GM12878 (cell line): ENCODE data around the gene MUC12. TPM values are rescaled to one million over a fixed set of nuclear protein-coding genes. Genes with fewer than 3 reads are reported as not detected.

Source experiments
- ATAC-seq: fragments of 200-7000 bp; cut with Tn5 transposase; 3 replicates; pipeline ENCODE4 v1.9.1; 2020; ENCODE audit warnings: mild to moderate bottlenecking, moderate library complexity
- BruUV-seq: library from RNA; stranded (reverse); fragments of 400-500 nt; replicated peaks from 2 replicates; lab custom pipeline; 2021; lab: Mats Ljungman, UMichigan
- CTCF ChIA-PET: fragments of 300-600 bp; sonication (Branson Sonifier 250); formaldehyde crosslinking; extraction: SDS; loops from one replicate; lab custom pipeline; 2021; ENCODE audit warnings: inconsistent platforms; lab: Yijun Ruan, JAX
- POLR2A ChIA-PET: fragments of 350-600 bp; formaldehyde crosslinking; extraction: SDS; loops from one replicate; lab custom pipeline; 2021; ENCODE audit warnings: inconsistent platforms; lab: Charles Lee
- RAD21 ChIA-PET: fragments of 300-600 bp; sonication (Branson Sonifier 250); formaldehyde crosslinking; loops from one replicate; lab custom pipeline; 2023; ENCODE audit warnings: antibody characterized with exemption; ENCODE audit not compliant: unreplicated experiment; lab: Charles Lee
- SMC1A ChIA-PET: fragments of 300-600 bp; sonication (Branson Sonifier 250); formaldehyde crosslinking; loops from one replicate; lab custom pipeline; 2023; ENCODE audit not compliant: unreplicated experiment, uncharacterized antibody; lab: Charles Lee
- DNase-seq: peaks from one replicate; pipeline ENCODE4 v3.0.0-alpha.2; 2011; ENCODE audit warnings: low read depth, low spot score
- FAIRE-seq: peaks from 3 replicates; lab custom pipeline; 2011; peaks lifted over from hg19 to GRCh38; lab: Jason Lieb, UNC
- H2AFZ ChIP-seq: 2 replicates; pipeline ENCODE4 v1.6.0; 2011; ENCODE audit warnings: low read depth, low read length, control low read depth; ENCODE audit not compliant: control insufficient read depth
- H3K27ac ChIP-seq: 2 replicates; pipeline ENCODE4 v1.5.1; 2011; ENCODE audit warnings: control low read depth; ENCODE audit not compliant: control insufficient read depth, insufficient read depth
- H3K27me3 ChIP-seq, 2 experiments: replicated peaks in 1 of 2; 2 replicates each; pipeline versions ENCODE4 v1.6.0 to v1.6.1; 2011; ENCODE audit warnings: low read length in 1 of 2; ENCODE audit not compliant: control insufficient read depth in 2 of 2, insufficient read depth in 2 of 2
- H3K36me3 ChIP-seq, 2 experiments: 2 replicates each; pipeline ENCODE4 v1.5.1; 2011; ENCODE audit warnings: low read length in 1 of 2; ENCODE audit not compliant: control insufficient read depth in 2 of 2, insufficient read depth in 2 of 2
- H3K4me1 ChIP-seq: 2 replicates; pipeline ENCODE4 v1.6.1; 2011; ENCODE audit warnings: mild to moderate bottlenecking, low read length, moderate library complexity, mixed read lengths; ENCODE audit not compliant: control insufficient read depth, insufficient read depth
- H3K4me2 ChIP-seq: 2 replicates; pipeline ENCODE4 v1.6.0; 2011; ENCODE audit warnings: control low read depth; ENCODE audit not compliant: control insufficient read depth, insufficient read depth
- H3K4me3 ChIP-seq: fragments of 200-600 bp; sonication (generic); 2 replicates; pipeline ENCODE4 v1.5.1; 2016
- H3K79me2 ChIP-seq: 2 replicates; pipeline ENCODE4 v1.6.0; 2011; ENCODE audit warnings: low read length; ENCODE audit not compliant: control insufficient read depth, insufficient read depth
- H3K9ac ChIP-seq: 2 replicates; pipeline ENCODE4 v1.8.0; 2011; ENCODE audit warnings: low read length, control low read depth, mixed read lengths; ENCODE audit not compliant: control insufficient read depth, insufficient read depth
- H3K9me3 ChIP-seq: replicated peaks from 3 replicates; pipeline ENCODE4 v1.5.1; 2011; ENCODE audit warnings: mild to moderate bottlenecking, low read length; ENCODE audit not compliant: control insufficient read depth, insufficient read depth
- H4K20me1 ChIP-seq: 2 replicates; pipeline ENCODE4 v1.6.0; 2011; ENCODE audit not compliant: control insufficient read depth, insufficient read depth
- BCL11A ChIP-seq: IDR thresholded peaks from 2 replicates; pipeline ENCODE4 v1.6.1; 2011; ENCODE audit warnings: low read depth, low read length
- CTCF ChIP-seq, 3 experiments: IDR thresholded peaks in 2 of 3; conservative IDR thresholded peaks in 1 of 3; 2 replicates each; pipeline ENCODE4 v1.5.1; 2011; ENCODE audit warnings: low read depth in 3 of 3, low read length in 3 of 3, mild to moderate bottlenecking in 3 of 3, control low read depth in 2 of 3, moderate library complexity in 2 of 3, inconsistent platforms in 1 of 3, mixed read lengths in 1 of 3; ENCODE audit not compliant: control insufficient read depth in 2 of 3, insufficient read depth in 1 of 3; ENCODE audit errors: extremely low read depth in 1 of 3
- DPF2 ChIP-seq: fragments of 450-650 bp; IDR thresholded peaks from 2 replicates; pipeline ENCODE4 v1.6.1; 2017; ENCODE audit warnings: mild to moderate bottlenecking
- E2F8 ChIP-seq: fragments of 450-650 bp; IDR thresholded peaks from 2 replicates; pipeline ENCODE4 v1.6.1; 2018; ENCODE audit warnings: mild to moderate bottlenecking, low read depth, moderate library complexity; ENCODE audit not compliant: partially characterized antibody
- ELK1 ChIP-seq: IDR thresholded peaks from 2 replicates; pipeline ENCODE4 v1.6.1; 2012; ENCODE audit warnings: low read depth, low read length, improper control_type of control experiment
- EP300 ChIP-seq, 2 experiments: fragments of 150-350 bp in 1 of 2; IDR thresholded peaks; 2 replicates each; pipeline ENCODE4 v1.6.1; 2011 to 2012; ENCODE audit warnings: low read depth in 2 of 2, low read length in 2 of 2, borderline replicate concordance in 1 of 2, improper control_type of control experiment in 1 of 2, inconsistent platforms in 1 of 2; ENCODE audit not compliant: control insufficient read depth in 1 of 2
- FOXK2 ChIP-seq: fragments of 450-650 bp; IDR thresholded peaks from 2 replicates; pipeline ENCODE4 v1.6.1; 2017; ENCODE audit warnings: mild to moderate bottlenecking, moderate library complexity
- FOXM1 ChIP-seq: IDR thresholded peaks from 2 replicates; pipeline ENCODE4 v1.6.1; 2012; ENCODE audit warnings: low read depth, mild to moderate bottlenecking, inconsistent platforms, low read length, moderate library complexity
- GABPA ChIP-seq: IDR thresholded peaks from 2 replicates; pipeline ENCODE4 v1.6.1; 2014; ENCODE audit warnings: antibody characterized with exemption, low read depth, mild to moderate bottlenecking, inconsistent platforms
- GATAD2B ChIP-seq: fragments of 450-650 bp; conservative IDR thresholded peaks from 2 replicates; pipeline ENCODE4 v1.6.1; 2017; ENCODE audit warnings: low read depth, mild to moderate bottlenecking, moderate library complexity
- JUNB ChIP-seq: IDR thresholded peaks from 2 replicates; pipeline ENCODE4 v1.6.1; 2016; ENCODE audit warnings: antibody characterized with exemption, mild to moderate bottlenecking
- MAX ChIP-seq: IDR thresholded peaks from 2 replicates; pipeline ENCODE4 v1.6.1; 2012; ENCODE audit warnings: low read depth, low read length, improper control_type of control experiment
- MEF2B ChIP-seq: fragments of 450-650 bp; IDR thresholded peaks from 2 replicates; pipeline ENCODE4 v1.6.1; 2018; ENCODE audit warnings: mild to moderate bottlenecking, moderate library complexity; ENCODE audit not compliant: partially characterized antibody, poor library complexity, severe bottlenecking
- NBN ChIP-seq: fragments of 450-650 bp; IDR thresholded peaks from 2 replicates; pipeline ENCODE4 v1.6.1; 2016
- NR2C1 ChIP-seq: fragments of 450-650 bp; IDR thresholded peaks from 2 replicates; pipeline ENCODE4 v1.6.1; 2017; ENCODE audit warnings: antibody characterized with exemption, mild to moderate bottlenecking, moderate library complexity
- POLR2AphosphoS5 ChIP-seq: IDR thresholded peaks from 2 replicates; pipeline ENCODE4 v1.6.1; 2011; ENCODE audit warnings: mild to moderate bottlenecking, low read length, inconsistent platforms
- RAD21 ChIP-seq: IDR thresholded peaks from 2 replicates; pipeline ENCODE4 v1.6.1; 2011; ENCODE audit warnings: mild to moderate bottlenecking, low read depth, low read length, moderate library complexity; ENCODE audit not compliant: insufficient read depth
- RBBP5 ChIP-seq: fragments of 200-600 bp; sonication (generic); conservative IDR thresholded peaks from 2 replicates; pipeline ENCODE4 v1.6.1; 2016
- SREBF2 ChIP-seq: IDR thresholded peaks from 2 replicates; pipeline ENCODE4 v1.6.1; 2012; ENCODE audit warnings: mild to moderate bottlenecking, low read length
- ZNF207 ChIP-seq: fragments of 450-650 bp; IDR thresholded peaks from 2 replicates; pipeline ENCODE4 v1.6.1; 2014; ENCODE audit warnings: antibody characterized with exemption, mild to moderate bottlenecking, borderline replicate concordance
- WGBS: methylation state at CpG from one replicate; pipeline ENCODE4 v1.1.6; 2016; ENCODE audit warnings: low lambda C conversion rate; ENCODE audit not compliant: insufficient replicate concordance, insufficient coverage; ENCODE audit errors: missing lambda C conversion rate; 5-methylcytosine and 5-hydroxymethylcytosine counted together
- in situ Hi-C: fragments of 300-500 bp; cut with MboI; formaldehyde crosslinking; loops from 9 replicates; pipeline ENCODE4 v1.14.3; 2018; ENCODE audit warnings: mixed read lengths
- intact Hi-C: fragments of 100-400 bp; cut with micrococcal nuclease; formaldehyde crosslinking; loops from one replicate; pipeline ENCODE4 v1.14.2; 2022; ENCODE audit not compliant: unreplicated experiment
- polyA plus RNA-seq, 11 experiments: library from polyadenylated mRNA; depleted of rRNA in 4 of 11; unstranded in 6 of 11; stranded (reverse) in 5 of 11; fragments of >200 nt; fragmentation: Nextera tagmentation in 4 of 11; fragmentation: Illumina TruSeq in 1 of 11; extraction: Ambion mirVana in 4 of 11; extraction: Trizol in 1 of 11; gene quantifications; 1 replicate in 1 of 11; 2 replicates in 10 of 11; pipeline versions ENCODE4 v1.2.1 to v1.2.3, GENCODE V29; 2011 to 2016; ENCODE audit warnings: inconsistent platforms in 2 of 11, missing spikeins in 2 of 11, low read depth in 1 of 11
- total RNA-seq, 4 experiments: library from RNA; depleted of rRNA in 3 of 4; stranded (reverse); fragments of >200 nt in 3 of 4; fragmentation: Illumina TruSeq in 1 of 4; extraction: Trizol in 1 of 4; gene quantifications; 2 replicates each; pipeline versions ENCODE4 v1.2.1 to v1.2.3, GENCODE V29; 2013 to 2021

MUC12 gene
- total and polyA plus RNA-seq, 10 of the 15 experiments (the other 5 are each of a cell fraction or from before 2014, with no cell fraction given), result 1.7 to 4.5 (median 2.6) TPM

- Histone ChIP-seq H3K79me2 (no peaks in the 10 kb centered on the region), H2AFZ (no peak overlapping the region), H3K9me3 (no peaks in the 10 kb centered on the region; the same call in 2 of the 3 replicates), H3K27ac (no peak overlapping the region), H3K4me2 (no peak overlapping the region), H3K4me1 (0 out of 2 replicates have a peak, but pooled peaks cover 3% of the 10 kb centered on the region), H3K4me3 (no peak overlapping the region), H4K20me1 (no peaks in the 10 kb centered on the region), H3K9ac (no peak overlapping the region), H3K36me3 (no peaks in the 10 kb centered on the region), H3K27me3 (peaks cover 1 to 2% of the 10 kb centered on the region in 2 experiments; a peak in 2 of 4 replicates)
- TF ChIP-seq E2F8 (no peak), CTCF (IDR thresholded peaks at IDR 0.05 in 2 of 3, conservative IDR thresholded peaks at IDR 0.05 in 1 of 3; ENCODE audit: control insufficient read depth in 2 of 3, extremely low read depth in 1 of 3, insufficient read depth in 1 of 3, low read depth in 3 of 3, low read length in 3 of 3) (no peak), FOXM1 (no peak), SREBF2 (no peak), DPF2 (no peak), FOXK2 (no peak), JUNB (no peak), RAD21 (no peak), MAX (no peak), MEF2B (no peak), POLR2AphosphoS5 (no peak), ZNF207 (no peak), NBN (no peak), GATAD2B (no peak), BCL11A (no peak), GABPA (no peak), RBBP5 (no peak), NR2C1 (no peak), EP300 (IDR thresholded peaks at IDR 0.05; ENCODE audit: borderline replicate concordance in 1 of 2, control insufficient read depth in 1 of 2, low read depth in 2 of 2, low read length in 2 of 2) (no peak), ELK1 (no peak)
- DNase-seq (no peak), ATAC-seq (no peak), FAIRE-seq (no peak)
- no TSS peak for BruUV-seq
- in situ Hi-C loops (no loop called here), intact Hi-C loops (no loop called here)
- SMC1A ChIA-PET, result no interaction called here
- CTCF ChIA-PET, result no interaction called here
- WGBS, result 45% methylated on average over 5 of the region's 5 CpGs
- POLR2A ChIA-PET, result no interaction called here
- RAD21 ChIA-PET, result no interaction called here
Measured at GRCh38 chr7:100947792-100948191, 21.6 kb upstream of the MUC12 start.
